ENCODE measurements around the gene PGA5.
"Not testable (repeated sequence)": the region's sequence is repeated elsewhere in the genome, so short reads cannot be mapped to it uniquely, and the experiment has no call there.

- TF ChIP-seq EZH2 (IDR thresholded peaks at IDR 0.05; ENCODE audit: borderline replicate concordance, low read depth, low read length, severe bottlenecking); CTCF (IDR thresholded peaks at IDR 0.05; ENCODE audit: borderline replicate concordance, extremely low read depth, low read length, poor library complexity, severe bottlenecking): not testable (repeated sequence)
Measured at GRCh38 chr11:61252332-61252731, 11.4 kb downstream of the PGA5 start.

Measured in DND-41 (cell line).